Measurements from ENCODE around the gene TRIM2. TPM values are rescaled to one million over a fixed set of nuclear protein-coding genes. Genes with fewer than 3 reads are reported as not detected.

TRIM2 gene
- total RNA-seq, 1 experiment from 2014 or later = 131 TPM

DNA sequence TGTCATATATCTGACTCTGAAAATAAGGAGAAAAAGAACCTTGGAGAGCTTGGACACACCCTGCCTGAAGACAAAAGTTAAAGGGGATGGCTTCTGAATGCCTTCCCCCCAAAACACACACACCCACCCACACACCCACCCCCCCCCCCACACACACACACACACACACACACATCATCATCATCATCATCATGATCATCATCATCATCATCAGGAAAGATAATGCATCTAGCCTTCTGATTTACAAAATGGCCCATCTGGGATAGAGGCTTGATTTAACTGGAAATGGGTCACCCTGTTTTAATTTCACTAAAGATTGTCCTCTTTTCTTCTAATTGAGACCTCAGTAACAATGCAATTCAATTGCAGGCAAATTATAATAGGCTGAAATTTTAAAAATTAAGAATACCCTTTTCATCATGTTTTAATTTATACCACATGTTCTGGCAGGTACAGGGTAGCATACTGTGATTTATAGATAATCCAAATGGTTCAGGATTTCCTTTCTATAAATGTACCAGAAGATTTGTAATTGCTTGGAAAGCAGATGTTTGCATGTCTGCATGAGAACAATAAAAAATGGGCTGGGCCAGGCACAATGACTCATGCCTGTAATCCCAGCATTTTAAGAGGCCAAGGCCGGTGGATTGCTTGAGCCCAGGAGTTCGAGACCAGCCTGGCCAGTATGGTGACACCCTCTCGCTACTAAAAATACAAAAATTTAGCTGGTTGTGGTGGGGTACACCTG, 56.5 kb downstream of the TRIM2 start:
- no peak for DNase-seq (ENCODE audit: low read depth, low spot score)
- in situ Hi-C loops (cut with HindIII; ENCODE audit: low pct_unique_long_range_greater_than_20kb, low sequenced_read_pairs) = no loop called here

DNA sequence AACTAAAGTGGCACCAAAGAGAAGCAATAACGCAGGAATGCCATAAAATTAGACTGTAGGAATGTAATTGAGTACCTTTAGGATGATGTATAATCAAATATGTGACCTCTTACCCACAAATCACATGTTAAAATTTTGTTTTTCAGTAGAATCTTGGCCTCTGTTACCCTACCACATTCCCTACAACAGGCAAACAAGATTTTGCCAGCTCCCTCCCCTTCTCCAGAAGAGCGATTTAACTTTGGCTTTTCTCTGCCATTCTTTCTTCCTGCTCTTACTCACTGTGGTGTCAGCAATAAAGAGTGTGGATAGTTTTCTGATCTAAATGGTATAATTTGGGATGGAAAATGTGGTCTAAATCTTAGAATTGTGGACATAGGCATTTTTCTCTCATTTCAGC, 57.2 kb downstream of the TRIM2 start:
- in situ Hi-C loops (cut with HindIII; ENCODE audit: low pct_unique_long_range_greater_than_20kb, low sequenced_read_pairs) = no loop called here
- no peak for DNase-seq (ENCODE audit: low read depth, low spot score)

DNA sequence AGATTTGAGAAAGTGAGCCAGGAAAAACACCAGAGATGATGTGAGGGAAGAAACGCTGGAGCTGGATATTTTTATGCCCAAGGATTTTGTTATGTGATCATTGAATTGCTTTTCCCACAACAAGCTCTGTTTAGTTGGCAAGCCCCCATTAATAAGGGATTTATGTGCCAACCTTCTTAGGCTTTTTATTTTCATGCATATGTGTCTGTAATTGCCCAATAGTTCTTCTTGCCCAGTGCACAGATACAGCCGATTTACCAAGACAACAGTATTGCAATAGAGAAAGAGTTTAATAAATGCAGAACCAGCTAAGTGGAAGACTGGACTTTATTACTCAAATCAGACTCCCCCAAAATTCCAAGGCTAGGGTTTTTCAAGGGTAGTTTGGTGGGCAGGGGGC, 57.7 kb downstream of the TRIM2 start:
- DNase-seq (ENCODE audit: low read depth, low spot score) = no peak
- in situ Hi-C loops (cut with HindIII; ENCODE audit: low pct_unique_long_range_greater_than_20kb, low sequenced_read_pairs) = no loop called here

DNA sequence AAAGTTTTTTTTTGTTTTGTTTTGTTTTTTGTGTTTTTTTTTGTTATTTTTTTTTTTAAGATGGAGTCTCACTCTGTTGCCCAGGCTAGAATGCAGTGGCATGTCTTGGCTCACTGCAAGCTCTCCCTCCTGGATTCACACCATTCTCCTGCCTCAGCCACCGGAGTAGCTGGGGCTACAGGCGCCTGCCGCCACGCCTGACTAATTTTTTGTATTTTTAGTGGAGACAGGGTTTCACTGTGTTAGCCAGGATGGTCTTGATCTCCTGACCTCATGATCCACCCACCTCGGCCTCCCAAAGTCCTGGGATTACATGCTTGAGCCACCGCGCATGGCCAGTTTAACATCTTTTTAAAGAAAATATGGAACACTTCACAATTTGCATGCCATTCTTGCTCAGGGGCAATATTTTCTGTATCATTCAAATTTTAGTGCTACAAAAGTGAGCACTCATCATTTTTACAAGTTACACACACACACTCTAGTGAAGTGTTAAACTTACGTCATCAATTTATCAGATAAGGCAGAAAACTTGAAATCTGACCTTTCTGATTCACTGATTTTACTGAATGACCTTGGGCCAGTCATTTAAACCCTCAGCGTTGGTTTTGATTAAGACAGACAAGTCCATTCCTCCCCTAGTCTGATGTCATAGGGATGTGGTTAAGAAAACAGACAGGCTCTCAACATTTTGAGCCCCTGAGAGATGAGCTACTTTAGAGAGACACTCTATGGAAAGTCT, 61.2 kb downstream of the TRIM2 start:
- in situ Hi-C loops (cut with HindIII; ENCODE audit: low pct_unique_long_range_greater_than_20kb, low sequenced_read_pairs) = no loop called here
- DNase-seq (ENCODE audit: low read depth, low spot score) = no peak

DNA sequence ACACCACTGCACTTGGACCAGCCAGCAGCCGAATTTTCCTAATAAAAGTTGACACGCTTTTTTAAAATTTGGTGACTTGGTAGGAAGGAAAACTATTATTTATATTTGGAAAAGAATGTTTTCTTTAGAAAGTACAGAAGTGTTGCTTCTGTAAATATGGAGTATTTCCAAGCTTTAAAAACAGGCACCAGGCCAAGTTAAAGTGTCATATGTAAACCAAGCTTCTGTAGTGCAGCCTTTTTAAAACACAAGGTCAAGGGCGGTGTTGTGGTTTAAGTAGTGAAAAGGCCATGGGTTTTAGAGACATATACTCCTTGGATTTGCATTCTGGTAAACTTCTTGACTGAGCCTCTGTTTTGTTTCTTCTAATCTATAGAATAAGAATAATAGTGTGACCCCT, 62.7 kb downstream of the TRIM2 start:
- DNase-seq (ENCODE audit: low read depth, low spot score) = no peak
- in situ Hi-C loops (cut with HindIII; ENCODE audit: low pct_unique_long_range_greater_than_20kb, low sequenced_read_pairs) = no loop called here

DNA sequence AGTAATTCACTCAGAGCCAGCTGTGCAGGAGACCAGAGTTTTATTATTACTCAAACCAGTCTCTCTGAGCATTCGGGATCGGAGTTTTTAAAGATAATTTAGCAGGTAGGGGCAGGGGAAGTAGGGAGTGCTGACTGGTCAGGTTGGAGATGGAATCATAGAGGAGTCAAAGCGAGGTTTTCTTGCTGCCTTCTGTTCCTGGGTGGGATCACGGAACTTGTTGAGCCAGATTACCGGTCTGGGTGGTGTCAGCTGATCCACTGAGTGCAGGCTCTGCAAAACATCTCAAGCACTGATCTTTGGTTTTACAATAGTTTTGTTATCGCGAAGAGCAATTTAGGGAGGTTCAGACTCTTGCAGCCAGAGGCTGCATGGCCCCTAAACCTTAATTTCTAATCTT, 63.6 kb downstream of the TRIM2 start:
- DNase-seq (ENCODE audit: low read depth, low spot score) = no peak
- in situ Hi-C loops (cut with HindIII; ENCODE audit: low pct_unique_long_range_greater_than_20kb, low sequenced_read_pairs) = no loop called here

DNA sequence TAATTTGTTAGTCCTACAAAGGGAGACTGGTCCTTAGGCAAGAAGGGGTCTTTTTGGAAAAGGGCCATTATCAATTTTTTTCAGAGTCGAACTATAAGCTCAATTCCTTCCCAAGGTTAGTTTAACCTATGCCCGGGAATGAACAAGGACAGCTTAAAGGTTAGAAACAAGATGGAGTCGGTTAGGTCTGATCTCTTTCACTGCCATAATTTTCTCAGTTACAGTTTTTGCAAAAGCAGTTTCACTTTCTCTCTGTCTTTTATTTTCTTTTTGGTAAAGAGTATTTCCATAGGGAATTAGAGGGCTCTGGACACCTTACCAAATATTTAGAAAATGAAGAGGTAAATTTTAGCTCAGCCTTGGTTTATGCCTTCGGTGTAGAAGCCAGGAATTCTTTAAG, 64.1 kb downstream of the TRIM2 start:
- in situ Hi-C loops (cut with HindIII; ENCODE audit: low pct_unique_long_range_greater_than_20kb, low sequenced_read_pairs) = no loop called here
- no peak for DNase-seq (ENCODE audit: low read depth, low spot score)

DNA sequence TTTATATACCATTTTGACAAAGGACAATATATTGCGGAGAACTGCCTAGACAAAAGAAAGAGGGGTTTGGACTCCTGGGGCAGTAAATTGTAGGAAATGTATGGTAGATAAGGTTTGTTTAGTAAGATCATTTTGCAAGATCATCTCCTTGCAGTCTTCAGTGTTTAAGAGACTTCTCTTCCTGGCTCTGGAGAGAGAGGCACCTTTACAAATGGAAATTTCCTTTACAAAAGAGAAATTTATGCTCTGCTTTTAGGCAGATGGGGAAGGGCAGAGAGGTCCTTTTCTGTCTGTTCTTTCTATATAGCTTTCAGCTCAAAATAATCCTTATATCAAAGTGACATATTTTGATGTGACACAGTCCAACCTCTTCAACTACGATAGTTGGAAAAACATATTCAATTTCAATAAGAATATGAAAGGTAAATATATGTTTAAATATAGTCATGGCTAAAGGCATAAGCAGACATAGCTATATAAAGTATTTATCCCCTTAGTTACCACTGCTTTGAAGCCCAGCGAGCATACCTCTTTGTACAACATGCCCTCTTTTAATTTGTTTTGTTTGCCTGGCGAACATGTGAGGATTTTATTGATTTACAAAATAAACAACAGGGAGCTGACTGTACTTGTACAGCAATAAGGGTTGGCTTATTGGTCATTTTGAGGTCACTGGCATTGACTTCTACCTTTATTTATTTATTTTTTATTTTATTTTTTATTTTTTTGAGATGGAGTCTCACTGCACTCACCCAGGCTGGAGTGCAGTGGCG, 65.2 kb downstream of the TRIM2 start:
- DNase-seq (ENCODE audit: low read depth, low spot score) = no peak
- in situ Hi-C loops (cut with HindIII; ENCODE audit: low pct_unique_long_range_greater_than_20kb, low sequenced_read_pairs) = no loop called here

DNA sequence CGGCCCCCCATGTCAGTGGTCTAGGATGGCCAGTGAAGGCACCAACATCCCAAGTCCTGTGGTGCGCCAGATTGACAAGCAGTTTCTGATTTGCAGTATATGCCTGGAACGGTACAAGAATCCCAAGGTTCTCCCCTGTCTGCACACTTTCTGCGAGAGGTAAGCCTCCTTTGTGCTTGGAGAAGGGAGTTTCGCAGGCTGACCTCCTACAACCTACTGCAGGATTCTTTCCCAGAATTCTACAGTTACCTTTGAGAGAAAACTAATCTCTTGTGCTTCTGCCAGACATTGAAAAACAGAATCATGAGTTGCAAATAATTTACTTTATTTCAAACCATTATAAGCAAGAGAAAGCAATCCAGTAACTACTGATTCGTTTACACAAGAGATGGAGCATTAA, 66.1 kb downstream of the TRIM2 start:
- in situ Hi-C loops (cut with HindIII; ENCODE audit: low pct_unique_long_range_greater_than_20kb, low sequenced_read_pairs) = no loop called here
- no peak for DNase-seq (ENCODE audit: low read depth, low spot score)

DNA sequence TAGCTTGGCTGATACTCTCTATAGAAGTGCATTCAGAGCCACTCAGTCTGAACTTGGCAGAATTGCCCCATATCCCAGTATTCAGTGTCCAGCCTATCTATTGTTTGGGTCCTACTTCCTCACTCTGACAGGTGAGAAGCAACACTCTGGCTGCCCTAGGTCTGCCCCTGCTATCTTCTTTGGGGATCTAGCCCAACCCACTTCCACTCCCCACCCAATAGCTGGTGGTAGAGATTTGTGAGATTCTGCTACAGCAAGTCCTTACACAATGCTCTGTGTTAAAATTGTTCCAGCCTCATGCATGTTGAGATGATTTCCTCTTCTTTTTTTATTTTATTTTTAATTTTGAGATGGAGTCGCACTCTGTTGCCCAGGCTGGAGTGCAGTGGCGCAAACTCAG, 67.6 kb downstream of the TRIM2 start:
- in situ Hi-C loops (cut with HindIII; ENCODE audit: low pct_unique_long_range_greater_than_20kb, low sequenced_read_pairs) = no loop called here
- no peak for DNase-seq (ENCODE audit: low read depth, low spot score)

DNA sequence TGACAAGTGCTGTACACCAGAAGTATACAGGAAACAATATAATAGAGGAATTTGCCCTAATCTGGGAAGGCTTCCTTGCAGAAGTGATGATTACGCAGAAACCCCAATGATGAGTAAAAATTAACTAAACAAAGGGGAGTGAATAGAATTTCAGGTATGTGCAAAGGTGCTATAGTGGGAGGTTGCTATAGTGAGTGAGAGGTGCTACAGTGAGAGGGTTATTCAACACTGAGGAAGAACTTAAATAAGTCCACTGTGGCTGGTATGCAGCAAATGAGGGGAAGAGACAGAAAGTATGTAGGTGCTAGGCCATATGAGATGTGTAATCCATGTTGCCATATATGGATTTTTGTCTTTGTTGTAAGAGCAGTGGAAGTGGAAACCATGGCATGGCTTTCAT, 69.5 kb downstream of the TRIM2 start:
- in situ Hi-C loops (cut with HindIII; ENCODE audit: low pct_unique_long_range_greater_than_20kb, low sequenced_read_pairs) = no loop called here
- DNase-seq (ENCODE audit: low read depth, low spot score) = no peak

DNA sequence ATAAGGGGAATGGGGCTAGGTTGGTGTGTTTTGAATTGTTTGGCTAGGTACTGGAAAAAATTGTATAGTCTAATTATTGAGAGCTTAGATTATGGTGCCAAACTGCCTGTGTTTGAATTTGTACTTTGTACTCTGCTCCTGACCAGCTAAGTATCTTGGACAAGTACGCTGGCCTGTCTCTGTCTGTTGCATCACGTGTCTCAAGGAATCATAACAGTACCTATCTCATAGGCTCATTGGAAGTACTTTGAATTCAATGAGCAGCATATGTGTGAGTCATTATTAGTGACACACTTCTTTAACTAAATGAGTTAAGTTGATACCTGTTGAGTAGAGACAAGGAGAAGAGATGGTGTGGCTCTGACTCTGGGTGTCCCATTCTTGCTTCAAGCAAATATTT, 70.7 kb downstream of the TRIM2 start:
- in situ Hi-C loops (cut with HindIII; ENCODE audit: low pct_unique_long_range_greater_than_20kb, low sequenced_read_pairs) = no loop called here

DNA sequence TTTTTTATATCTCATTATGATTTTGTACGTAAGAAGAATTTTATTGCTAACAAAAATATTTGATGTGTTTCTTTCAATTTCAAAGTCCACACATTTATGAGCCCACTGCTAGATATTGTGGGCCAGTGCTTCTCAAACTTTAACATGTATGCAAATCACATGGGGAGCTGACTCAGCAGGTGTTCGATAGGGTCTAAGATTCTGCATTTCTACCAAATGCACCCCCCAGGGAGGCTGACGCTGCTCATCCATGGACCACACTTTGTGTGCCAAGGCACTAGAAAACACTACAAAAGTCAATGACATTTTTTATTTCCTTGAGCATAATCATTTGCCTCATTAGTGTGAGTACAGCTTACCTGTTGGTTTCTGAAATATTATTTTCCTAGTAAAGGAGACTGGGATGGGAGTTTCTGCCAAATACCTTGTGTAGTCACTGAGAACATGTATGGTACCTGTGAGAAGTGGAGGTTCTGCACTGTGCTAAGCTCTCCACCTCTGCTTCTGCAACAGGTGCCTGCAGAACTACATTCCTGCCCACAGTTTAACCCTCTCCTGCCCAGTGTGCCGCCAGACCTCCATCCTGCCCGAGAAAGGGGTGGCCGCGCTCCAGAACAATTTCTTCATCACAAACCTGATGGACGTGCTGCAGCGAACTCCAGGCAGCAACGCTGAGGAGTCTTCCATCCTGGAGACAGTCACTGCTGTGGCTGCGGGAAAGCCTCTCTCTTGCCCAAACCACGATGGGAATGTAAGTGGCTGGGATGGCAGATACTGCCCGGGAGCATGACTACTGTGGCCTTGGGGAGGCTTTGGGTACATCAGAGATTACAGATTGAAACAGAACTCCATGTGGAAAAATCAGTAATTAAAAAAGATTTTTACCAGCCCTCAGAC, 71.4 kb downstream of the TRIM2 start:
- no peak for DNase-seq (ENCODE audit: low read depth, low spot score)
- in situ Hi-C loops (cut with HindIII; ENCODE audit: low pct_unique_long_range_greater_than_20kb, low sequenced_read_pairs) = no loop called here

More for the DNA sequence above, 70.7 kb downstream of the TRIM2 start:
- no peak for DNase-seq (ENCODE audit: low read depth, low spot score)

DNA sequence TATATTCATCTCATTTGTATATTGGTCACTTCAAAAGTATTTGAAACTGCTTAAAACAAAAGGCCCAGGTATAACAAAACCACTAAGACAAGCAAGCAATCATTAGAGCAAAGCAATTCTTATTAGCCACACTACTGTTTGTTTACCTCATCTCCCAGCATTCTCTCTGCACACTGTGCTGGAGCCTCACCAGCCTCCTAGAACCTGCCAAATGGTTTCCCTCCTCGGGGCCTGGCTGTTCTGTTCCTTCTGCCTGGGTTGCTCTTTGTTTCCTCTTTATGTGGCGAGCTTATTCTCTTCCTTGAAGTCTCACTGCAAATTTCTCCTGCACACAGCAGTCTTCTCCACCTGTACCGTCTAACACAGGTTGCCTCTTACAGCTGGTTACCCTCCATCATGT, 72.7 kb downstream of the TRIM2 start:
- in situ Hi-C loops (cut with HindIII; ENCODE audit: low pct_unique_long_range_greater_than_20kb, low sequenced_read_pairs) = no loop called here
- no peak for DNase-seq (ENCODE audit: low read depth, low spot score)

DNA sequence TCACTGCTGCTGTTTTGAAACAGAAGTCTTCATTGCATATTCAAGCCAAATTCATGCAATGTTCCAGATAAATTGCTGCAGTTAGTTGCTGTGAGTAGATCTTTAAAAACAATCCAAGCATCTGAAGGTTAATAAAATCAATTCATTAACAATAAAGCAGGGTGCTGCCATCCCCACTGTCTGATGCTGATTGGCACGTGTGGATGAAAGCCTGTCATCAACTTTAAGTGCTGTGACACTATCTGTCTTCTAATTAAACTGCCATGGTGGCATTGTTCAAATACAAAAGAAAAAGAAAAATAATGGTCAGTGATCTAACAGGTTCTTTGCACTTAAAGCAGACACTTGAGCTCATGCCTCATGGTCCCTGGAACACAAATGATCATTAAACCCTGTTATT, 77.2 kb downstream of the TRIM2 start:
- DNase-seq (ENCODE audit: low read depth, low spot score) = no peak
- in situ Hi-C loops (cut with HindIII; ENCODE audit: low pct_unique_long_range_greater_than_20kb, low sequenced_read_pairs) = no loop called here

DNA sequence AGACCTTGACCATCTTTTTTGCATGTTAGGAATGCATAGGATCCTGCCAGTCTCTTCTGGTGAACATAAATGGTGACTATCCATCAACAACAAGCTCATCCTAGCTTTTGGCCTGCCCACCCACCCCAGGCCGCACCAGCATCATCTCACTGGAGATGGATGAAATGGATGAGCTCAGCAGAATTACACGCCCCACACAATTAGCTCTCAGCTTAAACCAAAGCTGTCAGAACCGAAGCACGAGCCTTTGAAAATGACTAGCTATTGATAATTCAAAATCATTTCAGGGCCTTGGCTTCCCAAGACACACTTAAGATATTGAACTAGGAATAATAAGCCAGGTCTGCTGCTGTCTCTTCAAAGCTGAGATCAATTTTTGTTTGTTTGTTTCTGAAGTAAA, 77.8 kb downstream of the TRIM2 start:
- in situ Hi-C loops (cut with HindIII; ENCODE audit: low pct_unique_long_range_greater_than_20kb, low sequenced_read_pairs) = no loop called here

DNA sequence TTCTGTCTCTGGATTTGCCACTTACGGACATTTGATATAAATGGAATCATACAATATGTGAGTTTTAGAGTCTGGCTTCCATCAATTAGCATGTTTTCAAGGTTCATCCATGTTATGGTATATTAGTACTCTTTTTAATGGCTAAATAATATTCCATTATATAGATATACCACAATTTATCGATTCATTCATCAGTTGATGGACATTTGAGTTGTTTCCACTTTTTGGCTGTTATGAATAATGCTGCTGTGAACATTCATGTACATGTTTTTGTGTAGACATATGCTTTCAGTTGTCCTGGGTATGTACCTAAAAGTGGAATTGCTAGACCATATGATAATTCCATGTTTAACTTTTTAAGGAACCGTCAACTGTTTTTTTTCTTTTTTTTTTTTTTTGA, 79.0 kb downstream of the TRIM2 start:
- in situ Hi-C loops (cut with HindIII; ENCODE audit: low pct_unique_long_range_greater_than_20kb, low sequenced_read_pairs) = no loop called here
- no peak for DNase-seq (ENCODE audit: low read depth, low spot score)

More for the DNA sequence above, 77.8 kb downstream of the TRIM2 start:
- no peak for DNase-seq (ENCODE audit: low read depth, low spot score)

DNA sequence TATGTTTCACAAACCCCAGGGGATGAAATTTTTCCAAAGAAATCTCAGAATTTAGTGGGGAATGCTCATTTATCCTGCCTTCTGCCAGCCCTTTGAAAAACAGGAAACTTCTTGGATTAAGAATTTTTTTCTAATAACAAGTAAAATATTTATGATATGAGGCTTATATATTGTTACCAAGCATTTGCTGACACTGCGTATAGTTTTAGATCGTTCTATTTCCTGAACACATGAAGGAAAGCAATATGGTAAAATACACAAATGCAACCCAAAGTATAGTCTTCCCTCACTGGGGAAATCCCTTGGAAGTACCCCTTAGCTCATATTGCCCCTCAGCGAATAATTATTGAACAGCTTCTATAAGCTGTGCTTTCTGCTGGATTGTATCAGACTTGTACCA, 85.9 kb downstream of the TRIM2 start:
- in situ Hi-C loops (cut with HindIII; ENCODE audit: low pct_unique_long_range_greater_than_20kb, low sequenced_read_pairs) = no loop called here
- no peak for DNase-seq (ENCODE audit: low read depth, low spot score)
